Right lobe of liver (tissue), 6 donors: ENCODE measurements around the gene LRRC8E. TPM values are rescaled to one million over a fixed set of nuclear protein-coding genes. Genes with fewer than 3 reads are reported as not detected.

Source experiments
- ATAC-seq, 4 donors: fragments of 200-7000 bp; cut with Tn5 transposase; one replicate each; pipeline ENCODE4 v1.9.1; 2020; ENCODE audit warnings: mild to moderate bottlenecking in 4 of 4, moderate library complexity in 4 of 4
- DNase-seq, 3 donors: peaks; one replicate each; pipeline ENCODE4 v3.0.0-alpha.2; 2020
- H3K27ac ChIP-seq, 3 donors: fragments of 200-600 bp; one replicate each; pipeline ENCODE4 v1.8.0; 2022
- H3K27me3 ChIP-seq, 2 donors: fragments of 200-600 bp; one replicate each; pipeline ENCODE4 v1.8.0; 2022
- H3K36me3 ChIP-seq, 4 donors: fragments of 200-600 bp; sonication (generic) in 1 of 4; one replicate each; pipeline versions ENCODE4 v1.5.1 to v1.8.0; 2017 to 2022; ENCODE audit warnings: control low read depth in 1 of 4
- H3K4me1 ChIP-seq, 4 donors: fragments of 200-600 bp; sonication (generic) in 1 of 4; one replicate each; pipeline versions ENCODE4 v1.5.1 to v1.8.0; 2017 to 2022; ENCODE audit warnings: control low read depth in 1 of 4
- H3K4me3 ChIP-seq, 3 donors: fragments of 200-600 bp; one replicate each; pipeline ENCODE4 v1.8.0; 2022
- H3K9me3 ChIP-seq, 4 donors: fragments of 200-600 bp; sonication (generic) in 1 of 4; one replicate each; pipeline versions ENCODE4 v1.5.1 to v1.8.0; 2017 to 2022; ENCODE audit warnings: control low read depth in 1 of 4
- CTCF ChIP-seq, 4 donors: fragments of 200-600 bp in 3 of 4; fragments of 450-650 bp in 1 of 4; IDR thresholded peaks; one replicate each; pipeline versions ENCODE4 v1.5.1 to v1.8.0; 2016 to 2022; ENCODE audit warnings: antibody characterized with exemption in 4 of 4, mild to moderate bottlenecking in 2 of 4
- POLR2A ChIP-seq: fragments of 450-650 bp; IDR thresholded peaks from one replicate; pipeline ENCODE4 v1.6.1; 2017; ENCODE audit warnings: antibody characterized with exemption, mild to moderate bottlenecking
- WGBS: methylation state at CpG from one replicate; pipeline ENCODE4 v1.1.6; 2018; ENCODE audit warnings: low coverage, low lambda C conversion rate; ENCODE audit not compliant: insufficient coverage; ENCODE audit errors: missing lambda C conversion rate; 5-methylcytosine and 5-hydroxymethylcytosine counted together
- intact Hi-C, 2 donors: fragments of 100-400 bp; cut with DNase I; formaldehyde crosslinking; loops; one replicate each; pipeline versions ENCODE4 v1.11.2 to v1.14.1; 2022
- total RNA-seq, 6 experiments: library from RNA; depleted of rRNA in 2 of 6; stranded (reverse); fragments of >200 nt in 2 of 6; fragmentation: NEBNext Ultra II Directional in 3 of 6; extraction: Animal tissue kit (Norgen Biotek cat#: 25700) in 3 of 6; gene quantifications; one replicate each; pipeline versions ENCODE4 v1.1.0 to v1.2.4, GENCODE V29; 2016 to 2023
- donor health status: DM: no; HTN: yes; CAD: no.
- donor health status: DM: no; HTN: no; CAD: no.
- donor health status: DM: no; HTN: no; CAD: no.
- donor health status: DM: no; HTN: yes; CAD: no.
- donor health status: DM: no; HTN: yes; CAD: no.

The LRRC8E gene
- total RNA-seq, 6 experiments from 2014 or later: 1.5 to 9.6 (median 3.5) TPM

DNA sequence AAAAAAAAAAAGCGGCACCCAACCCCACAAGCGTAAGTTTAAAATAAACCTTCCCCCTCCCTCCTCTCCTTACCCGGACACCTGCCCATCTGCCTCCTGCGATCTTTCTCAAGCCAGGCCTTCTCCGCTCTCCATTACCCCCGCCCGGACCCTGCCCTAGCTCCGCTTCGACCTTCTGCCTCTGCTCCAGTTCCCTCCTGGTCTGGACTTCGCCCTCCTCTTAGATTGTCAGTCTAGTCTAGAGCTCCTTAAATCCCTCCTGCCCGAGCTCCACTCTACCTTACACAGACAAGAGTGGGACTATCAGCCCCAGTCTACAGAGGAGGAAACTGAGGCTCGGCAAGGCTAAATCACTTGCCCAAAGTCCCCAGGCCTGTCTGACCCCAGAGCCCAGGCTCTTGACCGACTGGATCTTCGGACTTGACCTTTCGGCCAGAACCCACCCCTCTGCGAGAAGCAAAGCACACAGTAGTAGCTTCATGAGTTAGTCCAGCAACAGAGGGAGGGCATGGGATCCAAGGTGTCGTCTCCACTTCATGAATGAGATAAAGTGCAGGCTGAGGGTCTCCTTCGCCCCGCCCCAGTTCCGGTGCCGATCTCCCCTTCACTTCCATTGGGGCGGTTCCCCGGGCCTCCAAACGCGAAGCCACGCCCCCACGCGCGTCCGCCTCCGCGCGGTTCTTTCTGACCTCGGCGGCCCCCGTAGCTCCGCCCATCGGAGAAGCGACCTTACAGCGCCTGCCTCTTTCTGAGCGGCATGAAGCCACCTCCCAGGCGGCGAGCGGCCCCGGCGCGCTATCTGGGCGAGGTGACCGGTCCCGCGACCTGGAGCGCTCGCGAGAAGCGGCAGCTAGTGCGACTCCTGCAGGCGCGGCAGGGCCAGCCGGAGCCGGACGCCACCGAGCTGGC lies 31.6 kb downstream of the LRRC8E start, which contains the start of gene SNAPC2:
TSS of gene SNAPC2 (plus strand) at position 729 of the 909 bp plus-strand sequence. CDS start at position 758, 29 bp downstream.
- H3K27me3 ChIP-seq: no peaks in the 10 kb centered on the region

GRCh38 chr19:7920519-7921301 lies 32.4 kb downstream of the LRRC8E start:
- 2% methylated on average over 53 of the region's 62 CpGs for WGBS
- H3K4me3 ChIP-seq: peak overlapping the region; percentile 83 to 95 (median 85)
- no peaks in the 10 kb centered on the region for H3K27me3 ChIP-seq
- peaks cover 0 to 46% (median 15%) of the 10 kb centered on the region in 4 donors for H3K4me1 ChIP-seq
- intact Hi-C loops: no loop called here
- H3K9me3 ChIP-seq: no peaks in the 10 kb centered on the region
- H3K27ac ChIP-seq: peak overlapping the region; percentile 66 to 81 (median 72)
- peaks cover 0 to 8% (median 0%) of the 10 kb centered on the region in 4 donors for H3K36me3 ChIP-seq
- DNase-seq (peak; percentile 100), ATAC-seq (peak; percentile 78 to 86 (median 82))
- TF ChIP-seq CTCF (IDR thresholded peaks at IDR 0.05): no peak
- no peak for TF ChIP-seq POLR2A

More for the DNA sequence above, 31.6 kb downstream of the LRRC8E start, which contains the start of gene SNAPC2:
- peaks cover 0 to 41% (median 15%) of the 10 kb centered on the region in 4 donors for H3K4me1 ChIP-seq
- DNase-seq: peak; percentile 97 to 98 (median 97)
- no peaks in the 10 kb centered on the region for H3K9me3 ChIP-seq
- H3K4me3 ChIP-seq: peak within 1 kb of the TSS; percentile 83 to 95 (median 85)
- peaks cover 0 to 8% (median 0%) of the 10 kb centered on the region in 4 donors for H3K36me3 ChIP-seq
- 12% methylated on average over 22 of the region's 62 CpGs for WGBS
- intact Hi-C loops: no loop called here
- TF ChIP-seq CTCF (IDR thresholded peaks at IDR 0.05): no peak
- peak; percentile 50 for TF ChIP-seq POLR2A
- peak; percentile 49 to 62 (median 62) for ATAC-seq
- peak within 1 kb of the TSS; percentile 66 to 81 (median 72) for H3K27ac ChIP-seq

GRCh38 chr19:7921302-7921966 lies 33.1 kb downstream of the LRRC8E start:
- H3K4me3 ChIP-seq: peak overlapping the region; percentile 32 to 36 (median 33)
- ATAC-seq: no peak
- no CpG with 5 or more reads among the region's 17 CpGs for WGBS
- TF ChIP-seq CTCF (IDR thresholded peaks at IDR 0.05) (no peak), POLR2A (no peak)
- peaks cover 0 to 8% (median 0%) of the 10 kb centered on the region in 4 donors for H3K36me3 ChIP-seq
- H3K27ac ChIP-seq: peak overlapping the region; percentile 15 to 72 (median 36)
- H3K27me3 ChIP-seq: no peaks in the 10 kb centered on the region
- H3K4me1 ChIP-seq: peaks cover 0 to 39% (median 15%) of the 10 kb centered on the region in 4 donors
- H3K9me3 ChIP-seq: no peaks in the 10 kb centered on the region
- peak; percentile 47 to 62 (median 56) for DNase-seq
- intact Hi-C loops: no loop called here
